Activated naive CD8-positive, alpha-beta T cell treated with anti-CD3 and anti-CD28 coated beads, Interleukin-2, amount 10 ng/mL, durations not matched to agents 7 days and 5 days (primary cell): ENCODE results near the gene MLF2. TPM values are rescaled to one million over a fixed set of nuclear protein-coding genes. Genes with fewer than 3 reads are reported as not detected.
"Not testable (repeated sequence)": the region's sequence is repeated elsewhere in the genome, so short reads cannot be mapped to it uniquely, and the experiment has no call there.

Experiments used
- ATAC-seq: fragments of 150-1000 bp; cut with Tn5 transposase; one replicate; pipeline ENCODE4 v1.10.0; 2021; ENCODE audit warnings: low read depth, moderate library complexity
- POLR2A ChIA-PET: fragments of 350-600 bp; sonication (Branson Sonifier 250); formaldehyde crosslinking; loops from one replicate; lab custom pipeline; 2021; ENCODE audit warnings: antibody characterized with exemption; lab: Charles Lee
- DNase-seq: peaks from one replicate; pipeline ENCODE4 v3.0.0; 2021
- H3K27ac Mint-ChIP-seq: one replicate; pipeline ENCODE4 v1.8.0; 2022; ENCODE audit warnings: mild to moderate bottlenecking, mixed read lengths
- H3K27me3 Mint-ChIP-seq: one replicate; pipeline ENCODE4 v1.8.0; 2022; ENCODE audit warnings: mild to moderate bottlenecking, moderate library complexity, mixed read lengths
- H3K36me3 Mint-ChIP-seq: one replicate; pipeline ENCODE4 v1.8.0; 2021; ENCODE audit warnings: mild to moderate bottlenecking, mixed read lengths
- H3K4me1 Mint-ChIP-seq: one replicate; pipeline ENCODE4 v1.8.0; 2021; ENCODE audit warnings: mixed read lengths
- H3K4me3 Mint-ChIP-seq: one replicate; pipeline ENCODE4 v1.8.0; 2022; ENCODE audit warnings: mild to moderate bottlenecking, moderate library complexity, mixed read lengths
- H3K9me3 Mint-ChIP-seq: one replicate; pipeline ENCODE4 v1.8.0; 2021; ENCODE audit warnings: mixed read lengths
- total RNA-seq, 2 experiments: library from RNA; stranded (reverse); gene quantifications; one replicate each; pipeline ENCODE4 v1.2.3, GENCODE V29; 2021

MLF2 gene
- total RNA-seq, 2 experiments from 2014 or later = 108 to 118 TPM

DNA sequence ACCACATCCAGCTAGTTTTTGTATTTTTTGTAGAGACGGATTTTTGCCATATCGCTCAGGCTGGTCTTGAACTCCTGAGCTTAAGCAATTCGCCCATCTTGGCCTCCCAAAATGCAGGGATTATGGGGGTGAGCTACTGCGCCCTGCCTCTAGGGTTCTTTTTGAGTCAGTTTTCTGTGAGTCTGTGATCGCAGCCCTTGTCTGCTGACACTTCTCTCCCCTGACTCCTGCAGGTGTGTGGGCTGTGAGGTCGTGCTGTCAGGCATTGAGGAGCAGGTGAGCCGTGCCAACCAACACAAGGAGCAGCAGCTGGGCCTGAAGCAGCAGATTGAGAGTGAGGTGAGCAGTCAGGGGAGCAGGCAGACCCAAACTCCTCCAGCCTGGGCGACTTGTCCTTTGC lies 22.8 kb downstream of the MLF2 start:
- peaks cover 10% of the 10 kb centered on the region for H3K4me1 Mint-ChIP-seq

GRCh38 chr12:6729186-6729585 lies 23.8 kb downstream of the MLF2 start:
- Mint-ChIP-seq H3K27ac (no peak overlapping the region), H3K9me3 (no peaks in the 10 kb centered on the region), H3K27me3 (no peaks in the 10 kb centered on the region), H3K4me3 (no peak overlapping the region), H3K4me1 (peaks cover 14% of the 10 kb centered on the region), H3K36me3 (peaks cover 16% of the 10 kb centered on the region)
- DNase-seq = no peak
- POLR2A ChIA-PET = no interaction called here
- no peak for ATAC-seq

More for the DNA sequence above, 22.8 kb downstream of the MLF2 start:
- Mint-ChIP-seq H3K27ac (no peak overlapping the region), H3K36me3 (peaks cover 16% of the 10 kb centered on the region), H3K4me3 (no peak overlapping the region), H3K9me3 (no peaks in the 10 kb centered on the region), H3K27me3 (no peaks in the 10 kb centered on the region)
- no peak for ATAC-seq
- DNase-seq = no peak
- POLR2A ChIA-PET = no interaction called here

DNA sequence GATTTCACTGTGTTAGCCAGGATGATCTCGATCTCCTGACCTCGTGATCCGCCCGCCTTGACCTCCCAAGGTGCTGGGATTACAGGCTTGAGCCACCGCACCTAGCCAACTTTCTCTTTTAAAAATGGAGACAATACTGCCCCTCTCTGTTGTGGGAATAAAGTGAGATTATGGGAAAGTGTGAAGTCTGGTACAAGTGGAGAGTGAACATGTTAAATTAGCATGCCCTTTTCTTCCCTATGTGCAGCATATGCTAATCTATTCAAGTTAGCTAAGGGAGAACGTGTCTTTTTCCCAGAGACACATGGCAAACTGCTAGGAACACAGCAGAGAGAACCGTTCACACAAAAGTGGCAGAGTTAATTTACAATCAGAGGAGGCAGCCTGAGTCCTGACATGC lies 27.6 kb downstream of the MLF2 start:
- no peaks in the 10 kb centered on the region for H3K9me3 Mint-ChIP-seq
- H3K36me3 Mint-ChIP-seq = peaks cover 11% of the 10 kb centered on the region
- peaks cover 22% of the 10 kb centered on the region for H3K4me1 Mint-ChIP-seq
- peaks cover 3% of the 10 kb centered on the region for H3K27me3 Mint-ChIP-seq
- POLR2A ChIA-PET = interaction anchor here (1.0 to 4.8 kb wide), 6 partner anchors 27 to 126 kb away, joined by 3 to 71 read pairs (median 11); partner anchors contain the start of genes CDCA3, LAG3, MLF2 and USP5
- no peak for ATAC-seq
- peak overlapping the region; percentile 75 for H3K27ac Mint-ChIP-seq
- DNase-seq = no peak
- H3K4me3 Mint-ChIP-seq = peak overlapping the region; percentile 99

DNA sequence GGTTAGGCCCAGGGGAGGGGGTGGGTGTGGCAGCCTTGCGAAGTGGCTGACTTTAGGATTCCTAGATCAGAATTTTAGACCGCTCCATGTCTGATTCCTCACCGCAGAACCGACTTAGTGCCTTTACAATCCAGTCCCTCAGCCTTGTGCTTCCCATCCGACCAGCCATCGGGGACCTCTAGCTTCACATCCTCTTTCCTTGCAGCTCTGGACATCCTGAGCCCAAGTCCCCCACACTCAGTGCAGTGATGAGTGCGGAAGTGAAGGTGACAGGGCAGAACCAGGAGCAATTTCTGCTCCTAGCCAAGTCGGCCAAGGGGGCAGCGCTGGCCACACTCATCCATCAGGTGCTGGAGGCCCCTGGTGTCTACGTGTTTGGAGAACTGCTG lies 28.5 kb downstream of the MLF2 start:
- H3K27ac Mint-ChIP-seq = peak overlapping the region; percentile 99
- peaks cover 3% of the 10 kb centered on the region for H3K27me3 Mint-ChIP-seq
- no peaks in the 10 kb centered on the region for H3K9me3 Mint-ChIP-seq
- ATAC-seq (peak; percentile 29), DNase-seq (peak; percentile 65)
- peaks cover 8% of the 10 kb centered on the region for H3K36me3 Mint-ChIP-seq
- peak overlapping the region; percentile 99 for H3K4me3 Mint-ChIP-seq
- POLR2A ChIA-PET = interaction anchor here (0.5 to 4.8 kb wide), 31 partner anchors 15 to 387 kb away, joined by 3 to 71 read pairs (median 5); partner anchors contain the start of genes CDCA3, GAPDH, LAG3 and LPAR5
- peaks cover 22% of the 10 kb centered on the region for H3K4me1 Mint-ChIP-seq

DNA sequence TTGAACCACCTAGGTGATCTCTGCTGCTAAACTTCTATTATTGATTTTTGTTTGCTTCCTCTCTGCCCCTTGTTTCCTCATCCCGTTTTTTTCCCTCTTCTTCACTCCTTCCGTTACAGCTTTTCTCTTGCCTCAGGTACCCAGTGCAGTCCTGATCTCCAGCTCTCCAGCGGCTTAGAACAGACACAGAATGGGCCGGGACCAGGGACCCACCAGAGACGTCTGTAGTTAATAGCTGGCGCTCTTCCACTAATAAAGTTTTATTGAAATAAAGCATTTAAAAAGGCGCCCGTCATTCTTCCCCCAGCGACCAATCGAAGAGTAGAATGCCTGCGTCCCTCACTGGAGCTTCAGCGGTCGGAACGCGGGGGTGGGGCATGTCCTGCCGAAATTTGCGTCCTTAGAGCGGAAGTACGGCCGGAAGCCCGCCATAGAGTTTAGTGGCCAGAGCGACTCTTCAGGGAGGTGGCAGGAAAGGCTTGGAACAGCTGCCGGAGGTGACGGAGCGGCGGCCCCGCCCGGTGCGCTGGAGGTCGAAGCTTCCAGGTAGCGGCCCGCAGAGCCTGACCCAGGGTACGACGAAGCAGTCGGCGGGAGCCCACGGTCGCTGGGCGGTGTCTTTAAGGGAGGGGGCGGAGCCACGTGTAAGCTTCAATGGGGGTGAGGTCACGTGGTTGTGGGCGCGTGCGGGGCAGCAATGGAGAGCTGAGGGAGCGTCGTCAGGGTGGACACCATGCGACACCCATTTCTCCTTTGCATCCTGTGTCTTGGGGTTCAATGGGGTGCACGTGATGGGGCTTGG lies 29.1 kb downstream of the MLF2 start, which contains the start of gene COPS7A:
Gene COPS7A (plus strand): TSS at position 440 of the 802 bp plus-strand sequence. CDS start 611 bp downstream, outside the sequence.
- ATAC-seq = peak; percentile 97
- peak; percentile 93 for DNase-seq
- H3K4me1 Mint-ChIP-seq = peaks cover 22% of the 10 kb centered on the region
- peak within 1 kb of the TSS; percentile 99 for H3K4me3 Mint-ChIP-seq
- H3K36me3 Mint-ChIP-seq = peaks cover 7% of the 10 kb centered on the region
- no peaks in the 10 kb centered on the region for H3K9me3 Mint-ChIP-seq
- H3K27me3 Mint-ChIP-seq = peaks cover 3% of the 10 kb centered on the region
- H3K27ac Mint-ChIP-seq = peak within 1 kb of the TSS; percentile 99
- POLR2A ChIA-PET = interaction anchor here (0.5 to 4.8 kb wide), 40 partner anchors 9 to 387 kb away, joined by 3 to 71 read pairs (median 4); partner anchors contain the start of genes CDCA3, GAPDH, LAG3 and LPAR5

DNA sequence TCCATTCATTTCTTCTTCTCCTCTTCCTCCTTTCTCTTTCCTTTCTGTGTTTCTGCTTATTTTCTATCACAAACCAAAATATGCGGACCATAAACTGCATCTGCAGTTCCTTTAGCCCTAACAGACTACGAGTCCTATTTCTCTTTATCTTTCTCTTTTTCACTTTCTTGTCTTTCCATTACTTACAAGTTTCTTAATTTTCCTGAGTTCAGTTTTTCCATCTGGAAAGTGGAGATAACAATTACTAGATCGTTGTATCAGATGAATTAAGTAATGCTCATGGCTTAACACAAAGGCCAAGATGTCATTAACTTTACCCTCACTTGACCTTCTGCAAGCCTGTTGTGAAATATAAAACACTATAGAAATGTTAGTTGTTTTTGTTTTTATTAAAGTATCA lies 30.1 kb downstream of the MLF2 start:
- Mint-ChIP-seq H3K27ac (no peak overlapping the region), H3K27me3 (peaks cover 3% of the 10 kb centered on the region), H3K4me1 (peaks cover 22% of the 10 kb centered on the region), H3K4me3 (no peak overlapping the region), H3K36me3 (peaks cover 5% of the 10 kb centered on the region), H3K9me3 (no peaks in the 10 kb centered on the region)
- ATAC-seq = no peak
- POLR2A ChIA-PET = interaction anchor here (0.5 to 4.8 kb wide), 12 partner anchors 8 to 189 kb away, joined by 3 to 71 read pairs (median 6); partner anchors contain the start of genes CDCA3, GAPDH, MLF2 and SPSB2
- no peak for DNase-seq

GRCh38 chr12:6716874-6717437 lies 36.0 kb downstream of the MLF2 start:
- H3K36me3 Mint-ChIP-seq = no peaks in the 10 kb centered on the region
- no peak for ATAC-seq
- POLR2A ChIA-PET = no interaction called here
- H3K4me3 Mint-ChIP-seq = no peak overlapping the region
- no peak for DNase-seq
- no peak overlapping the region for H3K27ac Mint-ChIP-seq
- H3K9me3 Mint-ChIP-seq = no peaks in the 10 kb centered on the region
- peaks cover 4% of the 10 kb centered on the region for H3K27me3 Mint-ChIP-seq
- H3K4me1 Mint-ChIP-seq = peaks cover 2% of the 10 kb centered on the region

DNA sequence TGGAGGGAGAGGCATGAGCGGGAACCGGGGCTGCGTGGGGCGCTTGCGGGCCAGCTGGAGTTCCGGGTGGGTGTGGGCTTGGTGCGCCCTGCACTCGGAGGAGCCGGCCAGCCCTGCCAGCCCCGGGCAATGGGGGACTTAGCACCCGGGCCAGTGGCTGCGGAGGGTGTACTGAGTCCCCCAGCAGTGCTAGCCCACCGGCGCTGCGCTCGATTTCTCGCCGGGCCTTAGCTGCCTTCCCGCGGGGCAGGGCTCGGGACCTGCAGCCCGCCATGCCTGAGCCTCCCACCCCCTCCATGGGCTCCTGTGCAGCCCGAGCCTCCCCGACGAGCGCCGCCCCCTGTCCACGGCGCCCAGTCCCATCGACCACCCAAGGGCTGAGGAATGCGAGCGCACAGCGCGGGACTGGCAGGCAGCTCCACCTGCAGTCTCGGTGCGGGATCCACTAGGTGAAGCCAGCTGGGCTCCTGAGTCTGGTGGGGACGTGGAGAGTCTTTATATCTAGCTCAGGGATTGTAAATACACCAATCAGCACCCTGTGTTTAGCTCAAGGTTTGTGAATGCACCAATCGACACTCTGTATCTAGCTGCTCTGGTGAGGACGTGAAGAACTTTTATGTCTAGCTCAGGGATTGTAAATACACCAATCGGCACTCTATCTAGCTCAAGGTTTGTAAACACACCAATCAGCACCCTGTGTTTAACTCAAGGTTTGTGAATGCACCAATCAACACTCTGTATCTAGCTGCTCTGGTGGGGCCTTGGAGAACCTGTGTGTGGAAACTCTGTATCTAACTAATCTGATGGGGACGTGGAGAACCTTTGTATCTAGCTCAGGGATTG lies 36.7 kb downstream of the MLF2 start:
- H3K27me3 Mint-ChIP-seq, H3K4me1 Mint-ChIP-seq, H3K27ac Mint-ChIP-seq, H3K36me3 Mint-ChIP-seq, ATAC-seq, H3K4me3 Mint-ChIP-seq, POLR2A ChIA-PET, DNase-seq, H3K9me3 Mint-ChIP-seq: not testable (repeated sequence)

DNA sequence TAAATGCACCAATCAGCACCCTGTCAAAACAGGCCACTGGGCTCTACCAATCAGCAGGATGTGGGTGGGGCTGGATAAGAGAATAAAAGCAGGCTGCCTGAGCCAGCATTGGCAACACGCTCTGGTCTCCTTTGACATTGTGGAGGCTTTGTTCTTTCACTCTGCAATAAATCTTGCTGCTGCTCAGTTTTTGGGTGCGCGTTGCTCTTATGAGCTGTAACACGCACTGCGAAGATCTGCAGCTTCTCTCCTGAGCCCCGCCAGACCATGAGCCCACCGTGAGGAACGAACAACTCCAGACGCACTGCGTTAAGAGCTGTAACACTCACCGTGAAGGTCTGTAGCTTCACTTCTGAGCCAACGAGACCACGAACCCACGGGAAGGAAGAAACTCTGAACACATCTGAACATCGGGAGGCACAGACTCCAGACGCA lies 44.0 kb downstream of the MLF2 start:
- Mint-ChIP-seq H3K4me1 (peaks cover 7% of the 10 kb centered on the region), H3K27ac (peak overlapping the region; percentile 54), H3K27me3 (peaks cover 20% of the 10 kb centered on the region), H3K9me3 (no peaks in the 10 kb centered on the region), H3K4me3 (peak overlapping the region; percentile 61), H3K36me3 (no peaks in the 10 kb centered on the region)
- DNase-seq (no peak), ATAC-seq (peak; percentile 68)
- POLR2A ChIA-PET = interaction anchor here (0.8 to 1.4 kb wide), 6 partner anchors 9 to 183 kb away, joined by 3 to 15 read pairs (median 4); partner anchors contain the start of genes COPS7A, IFFO1 and ZNF384

- H3K9me3 Mint-ChIP-seq, DNase-seq, H3K27ac Mint-ChIP-seq, ATAC-seq, H3K4me3 Mint-ChIP-seq, H3K36me3 Mint-ChIP-seq, H3K4me1 Mint-ChIP-seq: not testable (repeated sequence)
- H3K27me3 Mint-ChIP-seq = peaks cover 25% of the 10 kb centered on the region
- POLR2A ChIA-PET = interaction anchor here (1.0 to 1.4 kb wide), 4 partner anchors 9 to 19 kb away, joined by 3 to 15 read pairs (median 6); partner anchors contain the start of genes COPS7A and ZNF384
Measured at GRCh38 chr12:6708351-6708750, 44.6 kb downstream of the MLF2 start.

GRCh38 chr12:6703631-6704030 lies 49.3 kb downstream of the MLF2 start:
- peak; percentile 35 for ATAC-seq
- peaks cover 68% of the 10 kb centered on the region for H3K27me3 Mint-ChIP-seq
- peaks cover 18% of the 10 kb centered on the region for H3K4me1 Mint-ChIP-seq
- no peaks in the 10 kb centered on the region for H3K9me3 Mint-ChIP-seq
- no peak overlapping the region for H3K27ac Mint-ChIP-seq
- no peak for DNase-seq
- no peaks in the 10 kb centered on the region for H3K36me3 Mint-ChIP-seq
- H3K4me3 Mint-ChIP-seq = no peak overlapping the region
- POLR2A ChIA-PET = no interaction called here

DNA sequence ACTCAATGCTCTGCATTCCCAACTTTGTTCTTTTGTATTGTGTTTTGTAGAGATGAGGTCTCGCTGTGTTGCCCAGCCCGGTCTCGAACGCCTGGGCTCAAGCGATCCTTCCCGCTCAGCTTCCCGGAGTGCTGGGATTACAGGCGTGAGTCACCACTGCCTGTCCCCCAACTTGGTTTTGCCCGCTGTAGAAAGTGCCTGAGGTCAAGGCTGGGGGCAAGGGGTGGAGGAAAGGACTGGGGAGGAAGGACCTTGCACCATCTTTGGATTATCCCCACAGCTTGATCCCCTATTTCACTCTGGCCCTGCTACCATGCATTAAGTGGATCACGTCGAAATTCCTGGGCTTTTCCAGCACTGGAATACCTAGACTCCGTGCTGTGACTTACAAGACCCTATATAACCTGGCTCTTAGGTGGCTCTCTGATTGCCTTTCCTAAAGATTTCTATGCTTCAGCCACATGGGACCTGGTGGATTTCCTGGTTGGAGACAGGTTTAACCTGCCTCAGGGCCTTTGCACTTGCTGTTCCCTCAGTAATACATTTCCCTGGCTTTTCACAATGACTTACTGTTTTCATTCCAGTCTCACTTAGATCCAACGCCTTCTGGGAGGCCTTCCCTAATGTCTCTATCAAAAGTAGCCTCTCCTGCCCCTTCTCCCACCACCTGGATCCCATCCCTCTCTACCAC lies 51.7 kb downstream of the MLF2 start:
- POLR2A ChIA-PET = no interaction called here
- Mint-ChIP-seq H3K27me3 (peaks cover 77% of the 10 kb centered on the region), H3K9me3 (no peaks in the 10 kb centered on the region), H3K4me1 (peaks cover 25% of the 10 kb centered on the region), H3K4me3 (peak overlapping the region; percentile 39), H3K27ac (peak overlapping the region; percentile 19), H3K36me3 (no peaks in the 10 kb centered on the region)
- ATAC-seq (no peak), DNase-seq (no peak)
